Activated T-cell treated with anti-CD3 and anti-CD28 coated beads, Interleukin-2, amount 50 U/mL, for 1 hour (primary cell): ENCODE data around the gene PRADC1.

ENCODE experiments used
- DNase-seq: peaks from one replicate; pipeline ENCODE4 v3.0.0-alpha.2; 2020

The PRADC1 gene

DNA sequence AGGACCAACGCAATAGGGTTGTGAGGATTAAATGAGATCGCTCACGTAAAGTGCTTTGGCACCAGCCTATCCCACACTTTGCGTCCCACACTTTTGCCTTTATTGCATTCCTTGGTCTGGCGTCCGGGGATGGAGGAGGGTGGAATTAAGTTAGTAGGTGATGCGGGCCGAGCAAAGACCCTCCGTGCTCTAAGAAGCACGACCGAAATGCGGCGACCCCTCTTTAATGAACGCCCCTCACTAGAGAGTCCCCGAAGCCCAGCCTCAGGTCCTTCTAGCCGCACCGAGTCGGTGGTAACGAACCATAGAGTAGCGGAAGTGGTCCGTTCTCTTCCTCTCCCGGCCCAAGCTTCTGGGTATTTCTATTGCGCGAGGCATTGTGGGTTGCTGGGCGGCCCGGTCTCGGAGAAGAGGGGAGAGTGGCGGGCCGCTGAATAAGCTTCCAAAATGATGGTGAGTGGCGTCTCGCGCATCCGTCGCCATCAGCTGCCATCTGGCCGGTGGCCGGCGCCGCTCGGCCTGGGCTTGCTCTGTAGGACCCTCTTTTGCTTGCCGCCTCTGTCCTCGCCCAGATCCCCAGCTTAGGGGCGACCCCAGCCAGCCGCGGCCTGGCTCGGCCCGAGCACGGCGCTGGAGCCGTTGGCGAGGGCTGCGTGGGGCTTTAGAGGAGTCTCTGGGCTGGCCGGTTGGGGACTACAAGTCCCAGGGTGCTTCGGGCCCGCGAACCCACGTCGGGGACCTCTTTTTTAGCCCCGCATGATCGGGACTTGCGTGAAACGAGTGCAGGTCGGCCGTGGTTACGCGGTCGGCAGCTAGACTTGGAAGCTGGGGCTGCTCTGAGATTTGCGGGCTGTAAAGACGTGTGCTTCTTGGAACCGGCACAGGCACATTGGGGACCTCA is 1.1 kb upstream of the PRADC1 start, which contains the start of gene CCT7:
CCT7 (plus strand) TSS at position 377 of the 901 bp plus-strand sequence; CDS start at position 448, 71 bp downstream.
- peak; percentile 84 for DNase-seq

- DNase-seq = no peak
These were observed 461 bp downstream of the PRADC1 start for GRCh38 chr2:73232403-73233153.

GRCh38 chr2:73228631-73229030 is 4.4 kb downstream of the PRADC1 start:
- no peak for DNase-seq

GRCh38 chr2:73227086-73227485 is 6.0 kb downstream of the PRADC1 start:
- no peak for DNase-seq

GRCh38 chr2:73225513-73226360 is 7.3 kb downstream of the PRADC1 start:
- DNase-seq = no peak

DNA sequence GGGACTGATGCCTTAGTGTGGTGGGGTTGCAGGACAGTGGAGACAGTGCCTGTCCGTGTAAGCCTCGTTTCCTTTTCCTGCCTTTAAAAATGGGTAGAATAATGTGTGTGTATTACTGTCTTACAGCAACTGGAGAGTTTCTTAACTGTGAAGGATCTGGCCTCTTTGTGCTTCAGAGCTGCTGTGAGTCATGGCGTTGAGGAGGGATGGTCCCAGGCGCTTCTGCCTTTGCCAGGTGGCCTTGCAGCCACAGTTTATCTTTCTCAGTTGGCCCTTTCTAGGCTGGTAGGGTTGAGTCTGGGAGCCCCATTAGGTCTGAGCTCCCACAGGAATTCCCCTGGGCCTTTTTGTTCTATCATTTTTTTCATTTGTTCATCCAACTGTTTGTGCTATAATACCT is 9.2 kb downstream of the PRADC1 start:
- no peak for DNase-seq

GRCh38 chr2:73218298-73218697 is 14.7 kb downstream of the PRADC1 start:
- DNase-seq = no peak

- no peak for DNase-seq
These were observed 15.2 kb downstream of the PRADC1 start for GRCh38 chr2:73217826-73218225.

- no peak for DNase-seq
These were observed 15.9 kb downstream of the PRADC1 start for GRCh38 chr2:73217160-73217559.

GRCh38 chr2:73215254-73215653 is 17.8 kb downstream of the PRADC1 start:
- no peak for DNase-seq

DNA sequence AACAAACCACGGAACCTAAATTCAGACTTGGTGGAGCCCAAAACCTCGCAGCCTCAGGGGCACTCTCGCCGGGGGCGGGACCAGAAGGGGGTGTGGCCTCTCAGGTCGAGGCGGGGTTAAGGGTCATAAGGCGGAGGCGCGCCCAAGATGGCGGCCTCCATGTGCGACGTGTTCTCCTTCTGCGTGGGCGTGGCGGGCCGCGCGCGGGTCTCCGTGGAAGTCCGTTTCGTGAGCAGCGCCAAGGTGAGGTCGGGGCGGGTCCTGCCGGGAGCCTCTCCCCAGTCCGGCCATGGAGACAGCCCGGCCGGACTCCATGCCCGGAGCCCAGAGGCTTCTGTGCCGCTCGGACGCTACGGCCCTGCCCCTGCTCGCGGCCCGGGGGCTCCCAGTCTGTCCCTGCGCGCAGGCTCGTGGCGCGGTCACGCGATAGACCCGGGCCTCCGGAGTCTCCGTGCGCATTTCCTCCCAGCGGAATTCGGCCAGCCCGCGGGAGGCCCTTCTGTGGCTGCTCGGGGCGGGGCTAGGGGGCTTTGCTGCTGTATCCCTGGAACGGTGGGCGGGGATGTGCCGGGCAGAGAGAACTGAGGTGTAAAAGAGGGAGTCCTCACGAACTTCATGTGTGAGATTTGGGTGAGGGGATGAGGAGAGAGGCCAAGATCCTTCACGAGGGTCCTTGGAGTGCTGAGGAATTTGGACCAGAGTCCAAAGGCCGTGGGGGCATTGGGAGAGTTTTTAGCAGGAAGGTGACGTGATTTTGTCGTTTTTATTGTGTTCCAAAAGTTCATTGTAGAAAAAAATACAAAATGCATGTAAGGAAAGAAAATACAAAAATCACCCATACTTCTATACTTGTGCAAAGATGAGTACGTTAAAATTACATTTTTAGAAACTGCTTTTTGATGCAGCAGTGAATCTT is 18.7 kb downstream of the PRADC1 start, which contains the start of gene SMYD5:
SMYD5 (plus strand) TSS at position 126 of the 916 bp plus-strand sequence; CDS start at position 148, 22 bp downstream.
- peak; percentile 95 for DNase-seq

- peak; percentile 80 for DNase-seq
These were observed 20.4 kb downstream of the PRADC1 start for GRCh38 chr2:73212448-73213176.

GRCh38 chr2:73212098-73212447 is 21.0 kb downstream of the PRADC1 start:
- no peak for DNase-seq

- DNase-seq = no peak
These were observed 22.3 kb downstream of the PRADC1 start for GRCh38 chr2:73210696-73211095.

GRCh38 chr2:73210019-73210418 is 23.0 kb downstream of the PRADC1 start:
- no peak for DNase-seq

DNA sequence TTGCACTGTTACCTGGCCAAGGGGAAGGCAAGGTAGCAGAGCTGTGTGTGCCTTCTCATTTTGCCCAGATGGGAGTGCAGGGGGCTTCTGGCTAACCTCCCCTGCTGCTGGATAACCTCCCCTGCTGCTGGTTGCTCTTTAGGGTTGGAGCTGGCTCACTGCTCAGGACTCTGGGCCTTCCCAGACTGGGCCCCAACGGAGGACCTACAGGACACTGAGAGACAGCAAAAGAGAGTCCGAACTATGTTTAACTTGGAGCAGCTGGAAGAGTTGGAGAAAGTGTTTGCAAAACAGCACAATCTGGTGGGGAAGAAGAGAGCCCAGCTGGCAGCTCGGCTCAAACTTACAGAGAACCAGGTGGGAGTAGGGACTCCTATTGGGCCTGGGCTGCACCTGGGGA is 24.8 kb downstream of the PRADC1 start:
- DNase-seq = no peak

DNA sequence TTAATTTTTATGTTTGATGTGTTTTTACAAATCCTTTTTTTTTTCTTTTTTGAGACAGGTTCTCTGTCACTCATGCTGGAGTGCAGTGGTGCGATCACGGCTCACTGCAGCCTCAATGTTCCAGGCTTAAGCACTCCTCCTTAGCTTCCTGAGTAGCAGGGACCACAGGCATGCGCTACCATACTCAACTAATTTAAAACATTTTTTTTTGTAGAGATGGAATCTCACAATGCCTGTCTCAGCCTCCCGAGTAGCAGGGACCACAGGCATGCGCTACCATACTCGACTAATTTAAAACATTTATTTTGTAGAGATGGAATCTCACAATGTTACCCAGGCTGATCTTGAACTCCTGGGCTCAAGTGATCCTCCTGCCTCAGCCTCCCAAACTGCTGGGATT is 27.4 kb downstream of the PRADC1 start:
- no peak for DNase-seq

- no peak for DNase-seq
These were observed 29.9 kb downstream of the PRADC1 start for GRCh38 chr2:73203055-73203681.

GRCh38 chr2:73202156-73203054 is 30.6 kb downstream of the PRADC1 start, which contains the start of gene NOTO:
TSS of gene NOTO (plus strand) at chr2:73202574. CDS start at chr2:73202667, 93 bp downstream.
- peak; percentile 23 for DNase-seq
